ENCODE measurements around the gene BLCAP.

BLCAP gene

DNA sequence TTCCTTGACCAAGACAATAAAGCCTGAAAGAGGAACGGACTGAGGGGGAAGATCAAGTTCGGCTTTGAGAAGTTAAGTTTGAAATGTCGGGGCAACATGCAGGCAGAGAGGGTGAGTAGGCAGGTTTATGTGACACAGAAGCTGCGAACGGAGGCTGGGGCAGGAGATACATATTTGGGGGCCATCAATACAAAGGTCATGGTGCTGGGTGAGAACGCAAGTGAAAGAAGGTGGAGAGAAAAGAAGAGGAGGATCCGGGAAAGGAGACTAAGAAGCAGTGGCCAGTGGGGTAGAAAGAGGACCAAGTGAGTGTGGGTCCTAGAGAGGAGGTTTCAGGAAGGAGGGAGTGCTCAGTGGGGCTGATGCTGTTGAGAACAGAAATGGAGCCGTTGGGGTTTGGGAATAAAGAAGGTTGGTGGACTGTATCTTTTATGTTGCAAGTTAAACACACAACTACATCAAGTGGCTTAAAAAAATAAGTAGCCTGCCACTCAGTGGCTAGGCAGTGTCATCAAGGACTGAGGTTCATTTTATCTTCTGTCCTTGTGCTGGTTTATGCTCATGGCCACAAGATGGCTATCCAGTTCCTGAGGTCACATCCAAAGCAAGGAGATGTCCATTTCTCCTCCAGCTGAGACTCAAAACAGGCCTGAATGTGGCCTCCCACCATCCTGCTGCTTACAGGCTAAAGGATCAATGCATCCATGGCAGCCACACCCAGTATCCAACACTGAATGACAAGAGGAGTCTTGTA is 1.7 kb upstream of the BLCAP start:
- no peak for DNase-seq

DNA sequence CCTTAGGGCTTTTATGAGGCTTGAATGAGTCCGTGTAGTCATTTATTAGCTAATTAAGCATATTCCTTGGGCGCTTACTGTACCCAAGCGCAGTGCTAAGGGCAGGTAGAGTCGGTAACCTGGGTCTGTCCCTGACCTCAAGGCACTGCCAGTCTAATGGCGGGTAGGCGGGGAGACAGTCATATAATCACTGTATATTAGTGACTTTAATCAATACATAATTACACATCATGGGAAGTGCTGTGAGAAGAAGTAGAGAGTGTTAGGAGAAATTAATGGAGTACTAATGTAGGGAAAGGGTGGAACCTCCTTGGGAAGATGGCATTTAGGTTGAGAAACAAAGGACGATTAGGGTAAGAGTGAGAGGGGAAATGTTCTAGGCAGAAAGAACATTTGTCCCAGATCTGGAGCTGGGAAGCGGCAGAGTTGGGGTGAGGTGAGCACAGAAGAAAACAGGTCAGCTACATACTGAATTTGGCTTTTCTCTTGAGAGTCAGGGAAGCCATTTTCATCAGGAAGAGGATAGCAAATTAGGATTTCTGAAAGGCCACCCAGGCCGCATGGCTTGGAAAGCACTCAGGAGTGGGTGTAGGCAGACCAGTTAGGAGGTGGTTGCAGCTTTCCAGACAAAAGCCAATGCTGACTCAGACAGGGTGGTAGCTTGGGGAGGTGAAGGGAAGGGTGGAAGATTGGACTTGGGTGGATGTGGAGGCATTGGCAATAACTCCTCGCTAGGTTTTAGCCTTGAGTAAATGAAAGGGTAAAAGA is 954 bp upstream of the BLCAP start:
- no peak for DNase-seq

DNA sequence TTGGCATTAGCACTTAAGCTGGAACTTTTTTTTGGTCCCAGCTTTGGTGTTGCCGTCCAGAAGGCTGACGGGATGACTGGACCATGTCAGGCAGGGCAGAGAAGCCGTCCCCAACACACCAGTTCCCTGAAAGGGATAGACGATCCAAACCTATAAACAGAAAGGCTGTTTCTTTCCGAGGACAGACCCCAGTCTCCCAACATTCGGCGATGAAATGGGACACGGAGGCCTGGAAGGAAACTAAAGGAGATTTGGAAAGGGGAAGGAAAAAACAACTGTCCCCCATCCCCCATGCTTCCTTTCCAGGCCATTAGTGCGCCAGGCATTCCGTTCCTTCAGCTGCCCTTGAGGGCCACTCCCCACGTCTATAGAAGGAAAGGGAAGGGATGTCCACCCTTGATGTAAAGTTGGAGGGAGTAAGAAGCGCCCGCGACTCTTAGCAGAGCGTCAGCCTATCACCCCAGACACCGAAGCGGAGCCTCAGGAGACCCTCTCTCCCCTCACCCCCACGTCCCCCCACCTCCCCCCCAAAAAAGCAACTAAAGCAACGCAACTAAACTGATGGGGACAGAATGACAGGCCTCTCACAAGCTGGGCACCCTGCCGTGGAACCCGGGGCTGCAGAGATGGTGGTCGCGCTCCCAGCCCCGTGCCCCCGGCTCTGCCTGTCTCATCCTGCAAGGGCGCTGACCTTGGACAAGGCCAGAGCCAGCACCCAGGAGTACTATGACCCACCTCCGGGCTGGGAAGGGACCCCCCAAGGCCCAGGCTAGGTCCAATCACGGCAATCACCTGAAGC is 638 bp downstream of the BLCAP start:
- peak in 1 of 14 donors; percentile 70 for DNase-seq

DNA sequence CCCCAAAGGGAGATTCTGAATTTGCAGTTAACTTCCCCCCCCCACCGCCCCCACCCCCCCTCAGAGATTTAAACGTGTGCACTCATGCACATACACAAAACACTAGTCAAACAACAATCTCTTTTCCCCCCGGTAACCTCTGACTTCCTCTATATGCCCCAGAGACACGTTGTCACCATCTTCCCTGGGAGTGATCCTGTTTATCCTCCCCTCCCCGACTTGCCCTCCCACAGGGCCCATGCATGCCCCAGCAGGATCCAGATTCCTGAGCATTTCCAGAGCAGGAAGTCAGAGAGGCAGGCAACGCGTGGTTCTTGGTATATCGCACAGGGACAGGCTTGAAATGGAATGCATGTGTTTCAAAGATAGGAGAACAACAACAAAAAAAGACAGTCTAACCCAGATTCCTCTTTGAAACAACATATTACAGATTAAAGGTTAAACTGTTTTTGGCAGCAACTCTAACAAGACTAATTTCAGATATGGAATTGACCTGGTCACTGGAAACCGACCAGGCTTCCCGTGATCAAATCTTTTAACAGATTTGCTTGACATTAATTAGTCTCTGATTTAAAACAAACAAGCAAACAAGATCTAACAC is 1.3 kb downstream of the BLCAP start:
- DNase-seq, result no peak

DNA sequence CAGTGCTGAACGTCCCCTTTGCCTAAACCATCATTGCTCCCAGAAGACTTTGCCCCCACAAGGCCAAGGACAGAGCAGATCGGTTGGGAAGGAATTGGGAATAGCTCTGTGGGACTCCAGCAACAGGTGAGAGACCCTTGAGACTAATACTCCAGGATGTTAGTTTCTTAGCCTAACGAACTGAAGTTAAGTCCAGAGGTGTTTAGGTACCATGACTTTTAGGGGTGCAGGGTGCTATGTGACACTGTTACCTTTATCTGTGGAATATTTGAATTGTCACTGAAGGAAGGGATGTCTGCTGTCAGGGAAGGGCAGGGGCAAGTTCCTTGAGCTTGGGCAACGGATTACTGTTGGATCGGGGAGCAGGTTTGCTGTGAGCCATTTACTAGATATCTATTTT is 1.9 kb downstream of the BLCAP start:
- no peak for DNase-seq

DNA sequence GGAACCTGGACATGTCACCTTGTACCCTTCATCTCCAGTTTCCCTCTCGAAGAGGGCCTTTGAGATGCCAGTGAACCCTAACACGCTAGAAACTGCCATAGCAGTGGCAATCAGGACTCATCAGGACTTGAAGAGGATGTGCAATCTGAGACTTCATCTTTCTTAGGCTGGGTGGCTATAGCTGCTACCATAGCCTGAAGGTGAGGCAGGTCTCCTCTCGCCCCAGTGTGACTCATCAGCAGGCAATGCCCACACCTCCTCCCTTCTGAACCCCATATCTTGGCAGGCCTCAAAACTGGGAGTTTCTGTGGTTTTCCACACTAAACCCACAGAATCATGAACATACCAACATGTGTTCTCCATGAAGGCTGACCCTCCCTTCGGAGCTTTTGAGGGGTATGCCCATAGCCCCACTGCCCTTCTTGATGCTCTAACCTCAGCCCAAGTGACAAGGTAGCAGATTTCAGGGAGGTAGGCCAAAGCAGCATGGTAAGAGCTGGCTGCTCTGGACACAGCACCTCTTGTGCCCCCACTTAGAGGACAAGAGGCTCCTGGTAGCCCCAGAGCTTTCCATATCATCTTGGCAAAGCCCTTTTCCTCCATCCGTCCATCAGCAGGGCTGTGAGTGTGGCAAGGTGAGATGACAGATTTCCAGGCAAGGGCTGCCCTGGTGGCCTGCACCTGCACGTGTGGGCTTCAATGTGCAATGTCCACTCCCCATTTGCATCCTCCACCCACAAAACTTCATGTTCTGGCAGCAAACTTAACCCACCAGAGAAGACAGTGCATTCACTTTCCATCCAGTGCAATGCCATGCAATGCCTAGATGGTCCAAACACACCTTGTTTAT is 2.6 kb downstream of the BLCAP start:
- DNase-seq, result no peak

DNA sequence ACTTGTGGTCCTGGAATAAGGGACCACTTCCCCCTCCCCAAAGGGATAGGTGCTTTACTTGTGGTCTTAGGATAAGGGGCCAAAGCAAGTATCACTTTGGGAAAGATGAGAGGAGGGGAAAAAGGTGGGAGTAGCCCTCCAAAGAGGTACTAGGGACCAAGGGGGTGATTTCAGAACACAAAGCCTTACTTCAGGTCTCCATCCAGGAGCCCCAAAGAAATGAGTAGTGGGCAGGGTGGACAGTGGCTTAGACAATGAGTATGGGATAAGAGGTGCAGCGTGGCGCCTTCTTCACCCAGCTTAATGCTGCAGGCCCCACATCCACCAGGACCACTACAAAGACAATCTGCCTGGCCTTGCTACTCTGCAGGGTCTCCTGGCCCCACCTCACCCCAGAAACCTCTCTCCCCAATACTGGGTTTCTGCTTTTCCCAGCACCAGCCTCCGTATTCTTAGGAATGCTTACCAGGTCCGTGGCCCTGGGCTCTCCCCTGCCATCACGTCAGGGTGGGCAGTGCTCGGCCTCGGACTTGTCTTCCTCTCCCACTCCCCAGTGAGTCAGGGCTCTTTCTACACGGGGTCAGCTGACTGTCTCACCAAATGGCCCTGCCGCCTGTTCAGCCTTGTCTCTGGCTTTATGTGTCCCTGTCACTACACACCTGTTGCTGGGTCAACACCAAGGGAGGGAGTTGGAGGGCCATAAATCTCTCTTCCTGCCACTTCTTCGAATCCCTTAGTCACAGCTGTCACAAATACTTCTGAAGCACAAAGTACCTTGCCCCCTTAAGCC is 3.6 kb downstream of the BLCAP start:
- DNase-seq, result no peak

DNA sequence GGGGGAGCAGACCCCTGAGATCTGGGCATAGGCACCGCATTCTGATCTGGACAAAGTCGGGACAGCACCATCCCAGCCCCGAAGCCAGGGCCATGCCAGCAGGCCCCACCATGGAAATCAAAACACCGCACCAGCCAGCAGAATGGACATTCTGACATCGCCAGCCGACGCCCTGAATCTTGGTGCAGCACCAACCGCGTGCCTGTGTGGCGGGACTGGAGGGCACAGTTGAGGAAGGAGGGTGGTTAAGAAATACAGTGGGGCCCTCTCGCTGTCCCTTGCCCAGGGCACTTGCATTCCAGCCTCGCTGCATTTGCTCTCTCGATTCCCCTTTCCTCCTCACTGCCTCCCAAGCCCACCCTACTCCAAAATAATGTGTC is 4.7 kb downstream of the BLCAP start:
- no peak for DNase-seq

DNA sequence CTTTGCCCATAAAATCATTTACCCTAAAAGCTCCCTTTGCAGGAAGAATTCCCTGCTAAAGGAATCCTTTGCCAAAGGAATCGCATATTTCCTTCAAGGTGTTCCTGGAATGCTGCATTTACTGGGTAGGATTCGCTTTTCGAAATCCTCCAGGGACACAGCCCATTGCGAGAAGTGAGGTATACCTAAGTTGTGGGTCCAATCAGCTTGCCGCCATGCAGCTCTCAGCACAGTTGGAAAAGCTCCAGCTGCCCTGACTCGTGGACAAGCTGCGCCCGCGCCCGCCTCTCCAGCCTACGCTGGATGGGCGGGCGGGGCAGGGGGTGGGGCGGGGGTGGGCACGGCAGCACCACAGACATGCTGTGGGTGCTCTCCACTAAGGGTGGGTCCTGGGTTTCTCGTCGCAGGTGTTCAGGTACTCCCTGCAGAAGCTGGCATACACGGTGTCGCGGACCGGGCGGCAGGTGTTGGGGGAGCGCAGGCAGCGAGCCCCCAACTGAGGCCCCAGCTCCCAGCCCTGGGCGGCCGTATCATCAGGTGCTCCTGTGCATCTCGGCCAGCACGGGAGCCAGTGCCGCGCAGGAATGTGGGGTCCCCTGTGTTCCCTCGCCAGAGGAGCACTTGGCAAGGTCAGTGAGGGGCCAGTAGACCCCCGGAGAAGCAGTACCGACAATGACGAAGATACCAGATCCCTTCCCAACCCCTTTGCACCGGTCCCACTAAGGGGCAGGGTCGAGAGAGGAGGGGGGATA is 5.2 kb downstream of the BLCAP start:
- peak in 1 of 14 donors; percentile 53 for DNase-seq

DNA sequence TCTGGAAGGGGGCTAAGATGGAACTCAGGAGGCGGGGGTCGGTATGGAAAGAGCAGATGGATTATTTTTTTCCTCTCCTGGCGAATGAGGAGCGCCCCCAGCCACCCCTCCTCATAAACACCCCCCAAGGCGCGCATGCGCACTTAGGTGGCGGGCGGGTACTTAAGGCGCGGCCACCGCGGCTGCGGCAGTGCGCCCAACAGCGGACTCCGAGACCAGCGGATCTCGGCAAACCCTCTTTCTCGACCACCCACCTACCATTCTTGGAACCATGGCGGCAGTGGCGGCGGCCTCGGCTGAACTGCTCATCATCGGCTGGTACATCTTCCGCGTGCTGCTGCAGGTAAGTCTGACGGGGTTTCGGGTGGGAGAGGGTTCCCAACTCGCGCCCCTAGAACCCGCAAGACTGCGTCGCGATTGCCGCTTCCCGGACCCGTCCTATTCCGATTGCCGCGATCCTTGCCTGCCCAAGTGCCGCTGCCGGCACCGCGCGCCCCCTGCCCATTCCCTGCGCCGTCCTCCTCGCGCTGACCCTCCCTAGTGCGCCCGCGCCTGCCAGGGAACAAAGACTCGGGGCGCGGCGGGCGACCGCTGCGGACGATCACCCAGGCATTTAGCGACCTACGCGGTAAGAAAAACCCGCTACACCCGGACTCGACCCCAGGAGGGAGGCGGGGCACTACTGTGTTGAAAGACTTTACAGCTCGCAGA is 6.5 kb downstream of the BLCAP start, which contains the start of gene NNAT:
Gene NNAT, plus strand, starts transcription at position 190 of the 711 bp plus-strand sequence. Its CDS starts 82 bp downstream, at position 272.
- DNase-seq, result peak in 2 of 14 donors; percentile 12 to 50

DNA sequence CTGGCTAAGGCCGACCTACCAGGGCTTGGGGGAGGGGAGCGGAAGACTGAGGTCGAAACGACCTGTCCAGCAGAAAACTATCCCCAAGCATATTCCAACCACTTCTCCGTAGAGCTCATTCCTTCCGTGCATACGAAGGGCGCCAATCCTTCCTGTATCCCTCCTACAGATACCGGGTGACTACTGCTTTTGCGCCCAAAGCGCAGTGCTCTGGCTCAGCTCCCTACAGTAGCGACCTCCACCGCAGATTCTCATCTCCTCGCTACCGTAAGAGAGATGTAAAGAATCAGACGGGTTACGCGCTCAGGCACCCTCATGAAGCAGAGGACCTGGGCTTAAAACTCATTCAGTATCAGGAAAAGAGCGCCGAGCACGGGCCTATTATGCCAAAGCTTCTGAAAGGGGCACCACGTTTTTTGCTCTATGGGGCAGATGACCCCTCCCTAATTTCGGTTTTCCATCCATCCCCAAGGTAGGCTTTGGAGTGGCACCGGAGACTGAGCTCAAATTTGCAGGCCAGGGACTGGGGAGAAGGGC is 7.2 kb downstream of the BLCAP start:
- DNase-seq, result peak in 1 of 14 donors; percentile 44

DNA sequence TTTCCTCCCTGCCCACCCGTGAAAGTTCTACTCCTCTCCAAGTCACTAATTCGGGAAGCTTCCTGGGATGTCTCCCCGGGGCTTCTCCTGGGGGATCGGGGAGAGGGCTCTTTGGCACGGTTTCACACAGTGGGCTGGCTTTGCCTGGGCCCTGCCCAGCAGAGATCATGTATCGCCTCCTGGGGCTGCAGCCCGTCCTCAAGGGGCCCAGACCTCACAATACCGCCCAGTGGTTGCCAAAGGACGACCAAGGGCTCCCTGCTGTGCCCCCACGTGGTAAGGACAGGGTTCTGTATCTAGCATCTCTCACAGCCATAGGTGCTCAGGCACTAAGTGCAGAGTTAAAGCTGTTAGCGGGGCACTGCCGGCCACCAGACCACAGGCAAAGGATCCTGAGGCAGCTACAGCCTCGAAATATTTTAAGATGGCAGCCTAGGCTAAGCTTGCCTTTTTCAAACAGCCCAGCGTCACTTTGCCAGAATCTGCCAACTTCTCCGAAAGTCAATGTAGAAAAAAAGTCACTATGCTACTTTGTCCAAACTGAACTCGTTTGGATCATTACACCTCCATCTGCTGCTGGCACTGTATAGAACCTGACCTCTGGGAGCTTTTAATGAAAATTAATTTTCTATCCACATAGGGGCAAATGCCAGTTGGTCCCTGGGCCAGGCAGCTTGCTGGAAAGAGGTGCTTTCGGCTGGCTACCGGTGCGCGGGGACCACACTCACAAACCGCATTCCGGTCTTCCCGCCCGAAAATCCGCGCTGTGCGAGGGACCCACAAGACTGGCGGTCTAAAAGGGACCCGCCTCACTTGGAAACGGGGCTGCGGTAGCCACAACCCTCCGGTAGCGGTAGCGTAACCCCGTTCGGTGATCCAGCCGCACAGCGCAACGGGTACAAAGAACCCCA is 7.9 kb downstream of the BLCAP start:
- peak in 4 of 14 donors; percentile 10 to 57 (median 30) for DNase-seq

DNA sequence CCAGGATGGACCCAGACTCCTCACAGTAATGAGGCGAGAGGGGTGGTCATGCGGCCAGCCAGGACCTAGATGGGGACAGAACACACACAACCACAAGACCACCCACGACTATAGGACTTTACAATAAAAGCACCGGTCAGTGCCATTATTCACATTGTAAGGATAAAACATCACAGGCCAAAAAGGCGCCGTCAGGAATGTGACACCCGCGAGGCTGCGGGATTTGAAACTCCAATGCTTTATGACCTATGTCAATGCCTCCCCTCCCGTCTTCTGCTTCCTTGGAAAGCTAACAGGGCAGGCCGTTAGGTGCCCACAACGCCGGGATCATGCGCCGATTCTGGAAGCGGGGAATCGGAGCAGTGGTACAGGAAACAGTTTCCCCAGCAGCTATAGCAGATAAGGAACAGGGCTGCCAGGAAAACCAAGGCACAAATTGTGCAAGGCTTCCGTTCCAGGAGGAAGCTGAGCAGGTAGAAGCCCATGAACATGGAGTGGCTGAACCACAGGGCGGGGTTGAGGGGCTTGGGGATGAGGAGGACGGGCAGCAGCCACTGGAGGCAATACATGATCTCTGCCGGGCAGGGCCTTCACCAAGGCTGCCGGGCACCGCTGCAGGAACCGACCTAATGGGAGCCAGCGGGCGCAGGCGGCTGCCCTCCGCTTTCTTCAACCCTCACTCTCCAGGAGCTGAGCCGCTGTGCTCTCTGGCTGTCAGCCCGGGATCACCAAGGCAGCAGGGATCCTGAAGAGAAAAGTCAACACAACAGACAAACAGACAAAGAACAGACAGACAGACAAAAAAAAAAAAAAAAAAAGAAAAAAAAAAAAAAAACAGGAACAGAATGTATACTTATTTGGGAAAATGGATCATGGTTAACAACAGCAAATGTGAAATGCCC is 8.8 kb downstream of the BLCAP start:
- peak in 8 of 14 donors; percentile 19 to 71 (median 36) for DNase-seq

DNA sequence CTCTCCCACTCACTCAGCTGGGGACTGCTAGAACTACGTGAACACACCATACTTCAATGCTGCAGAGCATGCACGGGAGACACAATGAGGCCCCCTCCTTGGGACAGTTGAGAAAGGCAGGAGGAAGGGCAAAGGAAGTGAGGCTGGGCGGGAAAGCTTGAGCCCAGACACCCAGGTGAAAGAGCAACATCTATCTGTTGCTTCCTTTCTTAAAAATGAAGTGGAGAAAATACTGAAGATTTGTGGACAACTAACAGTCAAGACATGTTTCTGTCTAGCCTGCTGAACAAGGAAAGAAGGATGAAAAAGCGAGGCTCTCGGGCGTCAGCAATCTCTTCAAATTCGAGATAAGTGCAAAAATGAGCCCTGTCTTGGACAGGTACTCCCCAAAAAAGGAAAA is 9.6 kb downstream of the BLCAP start:
- no peak for DNase-seq

DNA sequence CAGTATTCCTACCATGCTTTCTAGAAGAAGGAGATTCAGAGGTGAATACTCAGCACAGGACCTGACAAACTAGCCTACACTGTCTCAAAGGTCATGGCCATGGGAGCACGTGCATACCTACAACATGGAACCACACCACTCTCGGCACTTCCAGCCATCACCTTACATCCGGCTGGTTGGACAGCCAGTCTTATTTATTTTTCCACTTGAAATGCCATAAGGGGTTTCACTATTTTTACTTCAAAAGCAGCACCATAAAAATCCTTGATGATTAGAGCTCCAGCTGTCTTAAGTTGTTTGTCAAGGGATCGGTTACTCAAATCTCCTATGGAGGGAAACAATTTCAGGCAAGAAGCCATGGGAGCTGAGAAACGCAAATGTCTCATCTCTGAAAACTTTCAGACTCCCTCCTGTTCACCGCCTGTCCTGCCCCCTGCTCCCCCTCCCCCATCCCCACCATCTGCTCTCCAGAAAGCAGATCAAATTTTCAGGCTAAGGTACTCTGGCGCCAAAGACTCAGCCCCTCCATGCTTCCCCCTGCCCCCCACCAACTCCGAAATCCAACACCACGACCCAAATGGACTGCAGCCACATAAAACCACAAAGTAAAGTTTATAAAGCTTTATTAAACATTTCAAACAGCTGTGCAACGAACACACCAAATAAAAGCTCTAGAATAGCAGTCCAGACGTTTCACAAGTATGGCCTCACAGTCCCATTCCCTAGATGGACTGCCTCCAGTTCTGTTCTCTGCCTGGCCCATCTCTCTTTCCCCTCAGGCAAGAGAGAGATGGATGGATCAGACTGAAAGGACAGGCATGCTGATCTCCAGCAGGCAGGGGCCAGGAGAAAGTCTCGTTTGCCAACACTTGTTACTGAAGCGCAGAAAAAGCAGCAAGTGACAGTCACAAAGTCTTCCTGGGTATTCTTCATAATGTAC is 10.6 kb downstream of the BLCAP start:
- DNase-seq, result peak in 1 of 14 donors; percentile 8

DNA sequence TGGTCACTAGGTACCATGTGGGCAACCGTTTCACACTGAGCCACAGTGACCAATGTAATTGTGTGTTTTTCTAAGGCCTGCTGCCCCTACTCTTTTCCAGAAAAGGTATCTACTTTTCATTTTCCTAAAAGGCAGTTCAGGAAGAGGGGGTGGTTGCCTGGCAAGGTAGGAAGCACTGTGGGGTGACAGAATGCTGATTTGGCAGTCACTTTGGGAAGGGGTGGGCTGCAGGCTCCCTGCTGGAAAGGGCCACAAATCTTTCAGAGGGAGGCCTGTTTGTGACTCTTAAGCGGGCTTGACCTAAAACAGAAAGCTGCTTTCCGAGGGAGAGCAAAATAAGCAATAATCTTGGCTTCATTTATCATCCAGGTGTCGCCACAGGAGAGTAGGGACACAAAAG is 11.8 kb downstream of the BLCAP start:
- DNase-seq, result no peak
